Activated CD4-positive, alpha-beta T cell treated with anti-CD3 and anti-CD28 coated beads, Interleukin-2, amount 50 U/mL, for 24 hours (primary cell): Measurements from ENCODE around the gene MRPS14.

ENCODE experiments used
- DNase-seq, 2 donors: peaks; one replicate each; pipeline ENCODE4 v3.0.0-alpha.2; 2020; ENCODE audit warnings: low read depth in 1 of 2, low spot score in 1 of 2

The MRPS14 gene

DNA sequence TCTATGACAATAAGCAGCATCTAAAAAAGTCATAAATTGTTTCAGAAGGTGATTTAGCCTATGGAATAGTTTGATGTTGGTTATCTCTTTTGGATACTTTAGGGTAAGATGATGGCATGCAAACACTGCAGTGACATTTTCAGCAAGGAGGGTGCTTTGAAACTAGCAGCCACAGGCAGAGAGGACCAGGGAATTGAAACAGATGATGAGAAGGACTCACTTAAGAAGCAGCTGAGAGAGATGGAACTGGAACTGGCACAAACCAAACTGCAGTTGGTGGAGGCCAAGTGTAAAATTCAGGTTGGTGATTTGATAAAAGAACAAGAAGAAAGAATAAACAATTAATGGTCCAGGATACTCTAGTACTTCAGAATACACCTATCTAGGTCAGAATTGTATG is 34.7 kb downstream of the MRPS14 start:
- no peak for DNase-seq

- DNase-seq: no peak
Observed at GRCh38 chr1:174984952-174985351, 38.3 kb downstream of the MRPS14 start.

- DNase-seq: peak in 1 of 2 donors; percentile 44
Observed at GRCh38 chr1:174982971-174983689, 40.1 kb downstream of the MRPS14 start.

DNA sequence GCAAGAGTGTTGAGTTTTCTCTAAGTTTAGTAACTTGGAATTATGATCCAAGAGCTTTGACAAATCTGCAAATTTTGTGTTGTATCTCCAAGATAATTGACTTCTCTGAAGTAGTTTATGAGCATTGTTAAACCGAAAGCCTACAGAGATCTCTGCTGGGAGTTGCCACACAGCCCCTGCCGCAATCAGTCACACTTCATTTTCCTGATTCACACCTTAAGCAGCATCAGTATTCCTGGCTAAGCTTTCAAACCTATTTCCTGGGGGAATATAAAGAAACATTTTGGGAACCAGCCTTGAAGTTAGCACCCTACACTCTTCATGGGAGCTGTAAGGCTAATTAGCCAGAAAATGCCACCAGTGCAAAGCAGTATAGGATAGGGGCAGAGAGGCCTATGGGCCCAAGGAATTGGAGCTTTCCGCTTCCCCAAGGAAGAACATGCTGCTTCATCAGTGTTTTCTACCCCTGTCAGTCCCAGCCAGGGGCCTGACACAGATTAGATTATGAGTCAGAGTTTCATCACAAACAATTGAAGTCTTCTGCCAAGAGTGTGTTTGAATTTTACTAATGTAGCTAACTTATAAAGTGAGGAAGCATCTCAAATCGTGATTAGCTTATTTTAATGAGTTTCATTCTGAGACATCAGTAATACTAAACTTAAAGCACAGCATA is 46.7 kb downstream of the MRPS14 start:
- no peak for DNase-seq

DNA sequence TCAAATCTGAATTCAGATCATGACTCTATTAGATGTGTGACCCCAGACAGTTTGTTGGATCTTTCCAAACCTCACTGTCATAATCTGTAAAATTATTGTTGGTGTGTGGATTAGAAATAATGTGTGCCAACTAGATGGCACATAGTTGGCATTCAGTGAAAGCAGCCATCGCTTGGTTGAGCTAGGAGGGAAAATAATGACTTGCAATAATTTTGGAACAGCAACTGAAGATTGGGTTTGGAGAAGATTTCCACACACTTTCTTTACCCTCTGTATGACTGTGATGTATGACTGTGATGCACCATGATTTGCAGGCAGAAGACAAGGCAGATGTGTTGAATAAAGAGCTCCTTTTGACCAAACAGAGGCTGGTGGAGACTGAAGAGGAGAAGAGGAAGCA is 47.5 kb downstream of the MRPS14 start:
- DNase-seq: no peak

- DNase-seq: no peak
Observed at GRCh38 chr1:174974711-174975119, 48.5 kb downstream of the MRPS14 start.

- DNase-seq: no peak
Observed at GRCh38 chr1:174971902-174972301, 51.3 kb downstream of the MRPS14 start.

DNA sequence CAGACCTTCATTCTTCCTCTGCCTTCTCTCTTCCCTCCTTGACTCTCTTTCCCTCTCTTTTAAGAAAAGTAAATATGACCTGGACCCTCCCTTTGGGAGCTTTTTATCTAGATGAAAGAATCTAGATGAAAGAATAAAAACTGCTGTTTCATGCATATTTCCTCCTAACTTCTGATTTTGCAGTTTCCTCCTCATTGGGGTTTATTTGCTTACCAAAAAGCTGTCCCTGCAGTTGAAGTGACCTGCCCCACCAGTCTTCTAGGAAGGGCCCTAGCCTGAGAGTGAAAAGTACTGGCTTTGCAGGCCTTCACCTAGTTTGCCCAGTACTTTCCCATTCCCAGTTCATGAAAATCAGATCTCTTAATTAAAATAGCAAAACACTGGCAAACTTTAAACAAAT is 51.8 kb downstream of the MRPS14 start:
- DNase-seq: no peak

DNA sequence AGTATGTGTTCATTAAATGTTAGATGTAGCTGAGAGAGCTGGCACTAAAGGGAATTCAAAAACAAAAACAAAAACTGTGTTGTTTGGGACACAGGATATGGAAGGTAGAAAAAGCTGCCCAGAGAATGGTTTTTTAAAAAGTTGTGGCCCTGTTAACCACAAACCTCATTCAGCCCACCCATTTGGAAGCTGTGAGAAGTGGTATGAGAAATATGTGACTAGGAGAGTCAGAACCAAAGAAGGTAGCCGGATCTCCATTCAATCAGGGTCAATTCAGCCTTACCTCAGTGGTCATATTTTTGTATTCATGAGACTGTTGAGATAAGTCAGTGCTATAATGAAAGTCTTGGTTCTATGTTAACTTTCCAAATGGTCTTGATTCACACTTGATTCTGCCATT is 53.2 kb downstream of the MRPS14 start:
- DNase-seq: no peak

DNA sequence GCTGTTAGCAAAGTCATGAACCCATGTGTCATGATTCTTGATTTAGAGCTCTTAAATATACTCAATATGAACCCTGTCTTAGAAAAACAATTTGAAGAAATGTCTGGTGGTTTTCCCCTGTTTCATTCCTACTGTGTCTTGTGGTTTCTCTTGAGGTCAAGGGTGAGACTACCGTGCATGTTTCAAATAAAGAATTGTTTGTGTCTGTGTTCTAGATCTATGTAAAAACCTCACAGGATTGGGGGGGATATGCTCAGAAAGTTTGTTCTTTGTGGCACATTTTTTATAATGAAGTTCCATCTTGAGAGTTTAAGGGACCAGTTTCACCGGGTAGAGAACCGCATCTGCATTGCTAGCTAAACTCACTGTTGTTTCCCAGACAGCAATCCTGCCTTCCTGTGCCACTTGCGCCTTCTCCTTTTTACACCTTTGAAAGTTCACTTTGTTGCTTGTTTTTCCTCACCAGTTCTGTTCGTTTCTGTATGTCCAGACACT is 54.4 kb downstream of the MRPS14 start:
- DNase-seq: no peak

DNA sequence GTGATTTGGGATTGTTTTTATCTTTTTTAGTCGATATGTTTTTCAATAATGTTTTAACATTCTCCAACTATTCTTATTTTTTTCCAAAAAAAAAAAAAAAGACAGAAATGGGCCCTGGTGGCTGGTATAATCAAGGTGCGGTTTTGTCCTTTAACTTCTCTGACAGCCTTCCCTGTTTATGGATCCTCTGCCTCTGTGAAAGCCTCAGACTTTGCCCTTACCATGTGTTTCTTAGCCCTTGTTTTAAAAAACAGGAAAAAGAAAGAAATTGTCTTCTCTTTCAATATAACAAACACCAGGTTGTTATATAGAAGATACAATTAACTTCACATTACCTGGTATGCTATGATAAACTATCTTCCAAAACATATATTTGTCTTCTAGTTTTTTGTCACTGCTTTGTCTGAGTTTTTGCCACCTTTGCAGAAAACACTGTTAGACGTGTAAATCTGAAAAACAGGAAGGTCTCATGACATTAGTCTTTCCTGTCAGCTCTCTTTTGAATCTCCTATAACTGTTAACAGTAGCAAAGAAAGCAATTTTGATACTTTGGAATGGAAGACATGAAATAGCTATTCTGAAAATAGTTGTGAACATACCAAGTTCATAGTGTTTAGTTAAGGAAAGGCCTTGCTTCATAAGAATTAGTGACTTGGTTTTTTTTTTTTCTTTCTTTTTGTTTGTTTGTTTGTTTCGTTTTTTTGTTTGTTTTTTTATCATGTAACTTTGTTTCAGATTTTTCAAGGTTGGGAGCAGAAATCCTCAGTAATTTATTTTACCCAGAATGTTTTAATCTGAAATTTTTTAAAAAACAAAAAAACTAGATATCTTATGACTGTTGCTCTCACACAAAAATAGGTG is 55.1 kb downstream of the MRPS14 start:
- DNase-seq: no peak

DNA sequence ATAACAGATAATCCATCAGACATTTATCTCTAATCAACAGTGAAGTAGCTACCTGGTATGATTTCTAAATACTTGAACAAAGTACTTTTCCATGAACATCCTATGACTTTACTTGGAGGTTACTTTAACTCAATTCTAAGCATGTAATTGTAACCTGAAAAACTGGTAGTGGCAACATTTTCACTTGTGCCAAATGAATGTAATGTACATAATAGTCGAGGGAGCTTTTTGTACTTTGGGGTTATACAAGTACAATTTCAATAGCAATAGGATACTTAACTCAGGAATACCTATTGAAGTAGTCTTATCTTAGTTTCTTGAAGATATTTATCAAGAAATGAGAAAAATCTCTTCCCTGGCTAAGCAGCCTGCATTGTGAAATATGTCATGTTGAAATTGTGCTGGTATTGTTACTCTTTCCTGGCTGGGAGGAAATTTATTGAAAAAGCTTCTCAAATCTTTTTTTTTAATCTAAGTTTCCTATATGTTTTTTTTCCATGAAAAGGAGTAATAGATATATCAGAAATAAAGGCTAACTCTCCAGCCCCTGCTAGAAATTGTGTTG is 57.1 kb downstream of the MRPS14 start:
- DNase-seq: no peak

DNA sequence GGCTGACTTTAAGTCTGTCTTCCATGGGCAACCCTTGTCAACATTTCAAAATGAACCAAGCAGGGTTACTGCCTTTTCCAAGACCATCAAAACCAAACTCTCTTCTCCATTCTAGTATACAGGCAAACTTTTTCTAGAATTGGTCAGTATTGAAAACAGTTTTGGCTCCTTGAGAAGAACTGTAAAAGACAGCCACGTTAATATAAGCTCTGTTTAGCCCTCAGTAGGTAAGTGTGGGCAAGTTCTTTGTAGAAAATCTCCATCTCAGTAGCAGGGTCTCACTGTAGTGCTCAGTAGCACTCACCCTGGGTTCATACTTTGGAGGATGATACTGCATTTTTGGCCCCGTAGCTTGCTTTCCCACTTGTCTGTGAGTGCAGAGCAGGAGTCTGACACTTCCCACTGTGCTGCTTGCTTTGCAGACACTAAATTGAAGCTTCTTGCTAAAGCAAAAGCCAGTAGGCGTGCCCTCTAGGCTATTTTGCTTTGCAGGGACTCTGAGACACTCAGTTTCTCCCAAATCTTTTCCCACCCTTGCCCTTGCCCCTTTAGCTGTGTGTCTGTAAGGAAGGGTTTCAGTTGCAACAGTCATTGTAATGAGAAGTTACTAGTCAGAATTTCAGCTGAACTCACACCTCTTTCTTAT is 57.7 kb downstream of the MRPS14 start:
- no peak for DNase-seq

GRCh38 chr1:174964972-174965361 is 58.3 kb downstream of the MRPS14 start:
- no peak for DNase-seq

GRCh38 chr1:174964261-174964971 is 58.8 kb downstream of the MRPS14 start:
- peak in 1 of 2 donors; percentile 44 for DNase-seq

GRCh38 chr1:174963529-174964125 is 59.6 kb downstream of the MRPS14 start:
- no peak for DNase-seq
